ENCODE results near the gene SYNM. TPM values are rescaled to one million over a fixed set of nuclear protein-coding genes. Genes with fewer than 3 reads are reported as not detected.

The SYNM gene
- polyA plus RNA-seq, 1 donor, result 29.4 TPM

DNA sequence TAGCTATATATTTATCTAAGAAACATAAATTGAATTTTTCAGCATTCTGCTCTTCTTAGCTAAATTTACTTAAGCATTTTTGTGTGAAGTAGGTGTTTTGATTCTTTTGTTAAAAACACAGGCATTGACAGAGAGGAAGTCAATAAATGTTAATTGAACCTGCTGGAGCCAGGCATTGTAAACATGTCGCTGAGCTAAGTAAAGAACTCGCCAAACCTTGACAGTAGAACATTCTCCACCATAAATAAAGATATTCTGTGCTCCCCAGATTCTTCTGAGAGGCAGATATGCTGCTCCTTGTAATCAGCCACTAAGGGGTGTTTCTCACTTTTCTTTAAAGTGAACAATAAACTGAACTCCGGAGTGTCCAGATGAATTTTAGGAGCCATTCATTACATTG, 38.4 kb downstream of the SYNM start:
- H3K27ac ChIP-seq (ENCODE audit: low read length), result no peak overlapping the region
- DNase-seq, result no peak
- no peaks in the 10 kb centered on the region for H3K4me1 ChIP-seq (ENCODE audit: control insufficient read depth, insufficient read depth, low read length)
- no peaks in the 10 kb centered on the region for H3K9me3 ChIP-seq (ENCODE audit: control insufficient read depth, low read depth, low read length)
- no peaks in the 10 kb centered on the region for H3K27me3 ChIP-seq (ENCODE audit: control insufficient read depth, insufficient read depth, low read length)
- no CpG with 5 or more reads among the region's 3 CpGs for WGBS (ENCODE audit: insufficient coverage, low lambda C conversion rate)
- no peak overlapping the region for H3K4me3 ChIP-seq (ENCODE audit: low read length)
- H3K36me3 ChIP-seq (ENCODE audit: control insufficient read depth, insufficient read depth, low read length), result peaks cover 15% of the 10 kb centered on the region

- no peak overlapping the region for H3K27ac ChIP-seq (ENCODE audit: low read length)
- DNase-seq, result no peak
- H3K27me3 ChIP-seq (ENCODE audit: control insufficient read depth, insufficient read depth, low read length), result no peaks in the 10 kb centered on the region
- H3K4me1 ChIP-seq (ENCODE audit: control insufficient read depth, insufficient read depth, low read length), result no peaks in the 10 kb centered on the region
- no peak overlapping the region for H3K4me3 ChIP-seq (ENCODE audit: low read length)
- WGBS (ENCODE audit: insufficient coverage, low lambda C conversion rate), result no CpG with 5 or more reads among the region's 7 CpGs
- H3K36me3 ChIP-seq (ENCODE audit: control insufficient read depth, insufficient read depth, low read length), result peaks cover 14% of the 10 kb centered on the region
- no peaks in the 10 kb centered on the region for H3K9me3 ChIP-seq (ENCODE audit: control insufficient read depth, low read depth, low read length)
Observed at GRCh38 chr15:99143655-99144610, 39.1 kb downstream of the SYNM start.

- no peak overlapping the region for H3K4me3 ChIP-seq (ENCODE audit: low read length)
- H3K27ac ChIP-seq (ENCODE audit: low read length), result no peak overlapping the region
- H3K9me3 ChIP-seq (ENCODE audit: control insufficient read depth, low read depth, low read length), result no peaks in the 10 kb centered on the region
- whole genome bisulfite sequencing (ENCODE audit: insufficient coverage, low lambda C conversion rate), result 82% methylated on average over 2 of the region's 10 CpGs
- H3K27me3 ChIP-seq (ENCODE audit: control insufficient read depth, insufficient read depth, low read length), result no peaks in the 10 kb centered on the region
- DNase-seq, result no peak
- H3K4me1 ChIP-seq (ENCODE audit: control insufficient read depth, insufficient read depth, low read length), result no peaks in the 10 kb centered on the region
- H3K36me3 ChIP-seq (ENCODE audit: control insufficient read depth, insufficient read depth, low read length), result peaks cover 15% of the 10 kb centered on the region
Observed at GRCh38 chr15:99145005-99145404, 40.1 kb downstream of the SYNM start.

DNA sequence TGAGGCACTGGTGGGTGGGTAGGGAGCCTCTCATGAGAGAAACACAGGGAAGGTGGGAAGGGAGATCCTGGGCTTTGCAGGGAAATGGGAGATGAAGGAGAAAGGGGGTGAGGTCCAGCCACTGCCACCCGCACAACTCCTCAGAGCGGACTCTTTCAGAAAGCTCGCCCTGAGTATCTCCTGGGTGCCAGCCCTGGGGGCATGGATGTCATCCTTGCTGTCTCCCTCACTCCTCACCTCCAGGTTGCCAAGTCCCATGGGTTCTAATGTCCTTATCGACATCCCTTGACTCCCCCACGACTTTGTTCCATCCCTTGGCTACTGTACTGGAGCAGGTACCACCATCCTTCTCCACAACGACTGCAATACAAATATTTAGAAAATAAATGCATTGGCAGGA, 40.9 kb downstream of the SYNM start:
- no peaks in the 10 kb centered on the region for H3K4me1 ChIP-seq (ENCODE audit: control insufficient read depth, insufficient read depth, low read length)
- H3K4me3 ChIP-seq (ENCODE audit: low read length), result no peak overlapping the region
- no peaks in the 10 kb centered on the region for H3K27me3 ChIP-seq (ENCODE audit: control insufficient read depth, insufficient read depth, low read length)
- no peak for DNase-seq
- H3K9me3 ChIP-seq (ENCODE audit: control insufficient read depth, low read depth, low read length), result no peaks in the 10 kb centered on the region
- H3K36me3 ChIP-seq (ENCODE audit: control insufficient read depth, insufficient read depth, low read length), result peaks cover 18% of the 10 kb centered on the region
- no CpG with 5 or more reads among the region's 6 CpGs for WGBS (ENCODE audit: insufficient coverage, low lambda C conversion rate)
- no peak overlapping the region for H3K27ac ChIP-seq (ENCODE audit: low read length)

- Histone ChIP-seq H3K36me3 (ENCODE audit: control insufficient read depth, insufficient read depth, low read length) (peaks cover 24% of the 10 kb centered on the region), H3K4me3 (ENCODE audit: low read length) (no peak overlapping the region), H3K27me3 (ENCODE audit: control insufficient read depth, insufficient read depth, low read length) (no peaks in the 10 kb centered on the region), H3K27ac (ENCODE audit: low read length) (no peak overlapping the region), H3K4me1 (ENCODE audit: control insufficient read depth, insufficient read depth, low read length) (no peaks in the 10 kb centered on the region), H3K9me3 (ENCODE audit: control insufficient read depth, low read depth, low read length) (no peaks in the 10 kb centered on the region)
- no peak for DNase-seq
- WGBS (ENCODE audit: insufficient coverage, low lambda C conversion rate), result no CpG with 5 or more reads among the region's 5 CpGs
Observed at GRCh38 chr15:99146661-99147060, 41.8 kb downstream of the SYNM start.

DNA sequence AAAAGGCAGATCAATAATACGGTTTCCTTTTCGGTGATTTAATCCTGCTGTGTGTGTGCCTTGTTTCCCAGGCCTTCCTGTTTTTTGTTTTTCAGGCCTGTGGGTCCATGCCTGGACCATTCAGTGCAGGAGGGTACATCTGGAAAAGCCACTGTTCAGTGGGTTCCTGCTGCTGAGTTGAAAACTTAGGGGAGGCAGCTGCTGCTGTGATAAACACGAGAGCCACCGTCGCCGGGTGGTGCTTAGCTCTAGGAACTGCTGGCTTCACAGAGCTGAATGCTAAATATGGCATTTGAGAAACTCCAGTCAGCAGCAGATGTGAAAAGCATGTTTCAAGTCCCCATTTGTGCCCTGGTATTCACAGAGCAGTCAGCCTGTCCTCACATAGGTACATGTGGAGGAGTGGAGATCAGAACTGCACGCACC, 44.0 kb downstream of the SYNM start:
- no peak for DNase-seq
- H3K4me1 ChIP-seq (ENCODE audit: control insufficient read depth, insufficient read depth, low read length), result no peaks in the 10 kb centered on the region
- peaks cover 26% of the 10 kb centered on the region for H3K36me3 ChIP-seq (ENCODE audit: control insufficient read depth, insufficient read depth, low read length)
- no peaks in the 10 kb centered on the region for H3K27me3 ChIP-seq (ENCODE audit: control insufficient read depth, insufficient read depth, low read length)
- H3K4me3 ChIP-seq (ENCODE audit: low read length), result no peak overlapping the region
- no peaks in the 10 kb centered on the region for H3K9me3 ChIP-seq (ENCODE audit: control insufficient read depth, low read depth, low read length)
- 92% methylated on average over 2 of the region's 7 CpGs for WGBS (ENCODE audit: insufficient coverage, low lambda C conversion rate)
- no peak overlapping the region for H3K27ac ChIP-seq (ENCODE audit: low read length)

DNA sequence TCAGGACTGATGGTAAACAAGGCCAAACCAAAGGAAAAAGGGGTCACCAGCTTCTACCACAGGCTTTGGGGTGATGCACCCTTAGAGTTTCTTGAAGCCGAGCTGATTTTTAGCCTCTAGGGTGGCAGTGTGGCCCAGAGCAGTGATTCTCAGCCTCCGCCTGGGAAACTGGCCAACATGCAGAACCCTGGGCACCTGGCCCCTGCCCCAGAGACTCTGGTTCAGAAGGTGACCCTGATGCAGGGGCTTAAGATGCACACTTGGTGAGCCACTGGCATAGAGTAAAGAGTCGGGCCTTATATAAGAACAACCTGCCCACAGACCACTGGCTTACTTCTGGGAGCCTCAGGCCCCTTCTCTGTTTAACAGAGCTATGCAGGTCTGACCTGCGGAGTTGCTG, 44.5 kb downstream of the SYNM start:
- no peak for DNase-seq
- H3K4me3 ChIP-seq (ENCODE audit: low read length), result no peak overlapping the region
- peaks cover 26% of the 10 kb centered on the region for H3K36me3 ChIP-seq (ENCODE audit: control insufficient read depth, insufficient read depth, low read length)
- no peaks in the 10 kb centered on the region for H3K27me3 ChIP-seq (ENCODE audit: control insufficient read depth, insufficient read depth, low read length)
- no CpG with 5 or more reads among the region's 4 CpGs for WGBS (ENCODE audit: insufficient coverage, low lambda C conversion rate)
- H3K27ac ChIP-seq (ENCODE audit: low read length), result no peak overlapping the region
- no peaks in the 10 kb centered on the region for H3K9me3 ChIP-seq (ENCODE audit: control insufficient read depth, low read depth, low read length)
- no peaks in the 10 kb centered on the region for H3K4me1 ChIP-seq (ENCODE audit: control insufficient read depth, insufficient read depth, low read length)

DNA sequence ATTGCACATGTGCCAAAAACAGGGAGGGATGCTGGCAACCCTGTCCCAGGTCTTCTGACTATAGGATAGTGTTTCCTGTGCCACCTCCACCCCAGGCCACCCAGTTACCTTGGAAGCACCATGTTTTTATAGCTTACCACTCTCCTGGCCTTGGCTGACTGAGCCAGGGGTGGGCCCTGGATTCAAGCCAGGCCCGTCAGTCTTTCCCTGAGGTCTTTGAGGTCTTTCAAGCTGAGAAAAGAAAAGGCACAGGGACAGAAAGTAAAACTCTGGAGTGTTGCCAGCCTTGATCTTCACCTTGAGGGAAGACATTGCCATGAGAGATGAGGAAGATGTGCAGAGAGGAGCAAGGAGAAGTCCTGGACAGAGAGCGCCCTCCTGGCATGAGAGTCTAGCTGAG, 46.3 kb downstream of the SYNM start:
- Histone ChIP-seq H3K4me3 (ENCODE audit: low read length) (no peak overlapping the region), H3K36me3 (ENCODE audit: control insufficient read depth, insufficient read depth, low read length) (peaks cover 22% of the 10 kb centered on the region), H3K9me3 (ENCODE audit: control insufficient read depth, low read depth, low read length) (no peaks in the 10 kb centered on the region), H3K4me1 (ENCODE audit: control insufficient read depth, insufficient read depth, low read length) (no peaks in the 10 kb centered on the region), H3K27me3 (ENCODE audit: control insufficient read depth, insufficient read depth, low read length) (no peaks in the 10 kb centered on the region), H3K27ac (ENCODE audit: low read length) (no peak overlapping the region)
- DNase-seq, result no peak
- WGBS (ENCODE audit: insufficient coverage, low lambda C conversion rate), result no CpG with 5 or more reads among the region's 2 CpGs

- Histone ChIP-seq H3K36me3 (ENCODE audit: control insufficient read depth, insufficient read depth, low read length) (peaks cover 28% of the 10 kb centered on the region), H3K27me3 (ENCODE audit: control insufficient read depth, insufficient read depth, low read length) (no peaks in the 10 kb centered on the region), H3K9me3 (ENCODE audit: control insufficient read depth, low read depth, low read length) (no peaks in the 10 kb centered on the region), H3K27ac (ENCODE audit: low read length) (no peak overlapping the region), H3K4me3 (ENCODE audit: low read length) (no peak overlapping the region), H3K4me1 (ENCODE audit: control insufficient read depth, insufficient read depth, low read length) (no peaks in the 10 kb centered on the region)
- WGBS (ENCODE audit: insufficient coverage, low lambda C conversion rate), result 0% methylated on average over 1 of the region's 6 CpGs
- DNase-seq, result no peak
Observed at GRCh38 chr15:99153026-99153535, 48.2 kb downstream of the SYNM start.

DNA sequence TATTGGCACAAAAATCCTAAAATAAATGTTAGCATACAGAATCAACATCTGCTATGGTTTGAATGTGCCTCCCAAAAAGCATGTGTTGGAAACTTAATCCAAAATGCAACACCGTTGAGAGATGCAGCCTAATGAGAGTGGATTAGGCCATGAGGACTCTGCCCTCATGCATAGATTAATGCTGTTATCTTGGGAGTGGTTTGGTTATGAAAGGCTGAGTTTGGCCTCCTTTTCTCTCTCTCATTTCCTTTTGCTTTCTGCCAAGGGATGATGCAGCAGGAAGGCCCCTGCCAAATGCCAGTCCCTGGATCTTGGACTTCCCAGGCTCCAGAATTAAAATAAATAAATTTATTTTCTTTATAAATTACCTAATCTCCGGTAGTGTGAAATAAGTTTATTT, 49.4 kb downstream of the SYNM start:
- Histone ChIP-seq H3K27ac (ENCODE audit: low read length) (no peak overlapping the region), H3K4me1 (ENCODE audit: control insufficient read depth, insufficient read depth, low read length) (no peaks in the 10 kb centered on the region), H3K36me3 (ENCODE audit: control insufficient read depth, insufficient read depth, low read length) (peaks cover 32% of the 10 kb centered on the region), H3K9me3 (ENCODE audit: control insufficient read depth, low read depth, low read length) (no peaks in the 10 kb centered on the region), H3K27me3 (ENCODE audit: control insufficient read depth, insufficient read depth, low read length) (no peaks in the 10 kb centered on the region), H3K4me3 (ENCODE audit: low read length) (no peak overlapping the region)
- DNase-seq, result peak in 1 of 2 donors; percentile 48
- WGBS (ENCODE audit: insufficient coverage, low lambda C conversion rate), result 100% methylated on average over 1 of the region's 2 CpGs
